ENCODE measurements around the gene POC1B.

Gene POC1B

DNA sequence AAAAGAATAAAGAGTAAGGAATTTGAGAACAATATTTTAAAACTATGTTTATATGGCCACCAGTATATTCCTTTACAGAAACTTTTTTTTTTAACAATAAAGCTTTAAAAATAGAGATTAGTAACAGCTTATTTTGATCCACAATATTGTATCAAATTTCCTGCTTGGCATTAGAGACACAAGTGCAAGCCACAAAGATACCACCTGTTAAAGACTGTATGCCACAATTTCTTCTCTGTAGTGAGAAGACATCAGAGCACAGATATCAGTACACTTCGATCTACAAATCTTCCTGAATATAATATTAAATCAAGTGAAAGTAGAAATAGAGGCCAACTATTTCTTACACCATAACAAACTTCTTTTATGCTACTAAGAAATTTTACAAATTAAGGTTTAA lies 69.3 kb downstream of the POC1B start:
- WGBS (ENCODE audit: extremely low coverage, insufficient coverage, low lambda C conversion rate) = no CpG with 5 or more reads among the region's 1 CpG
- H4K5ac ChIP-seq (ENCODE audit: low read length) = no peak overlapping the region
- peaks cover 10% of the 10 kb centered on the region for H3K4me1 ChIP-seq (ENCODE audit: control insufficient read depth, low read depth, low read length)

DNA sequence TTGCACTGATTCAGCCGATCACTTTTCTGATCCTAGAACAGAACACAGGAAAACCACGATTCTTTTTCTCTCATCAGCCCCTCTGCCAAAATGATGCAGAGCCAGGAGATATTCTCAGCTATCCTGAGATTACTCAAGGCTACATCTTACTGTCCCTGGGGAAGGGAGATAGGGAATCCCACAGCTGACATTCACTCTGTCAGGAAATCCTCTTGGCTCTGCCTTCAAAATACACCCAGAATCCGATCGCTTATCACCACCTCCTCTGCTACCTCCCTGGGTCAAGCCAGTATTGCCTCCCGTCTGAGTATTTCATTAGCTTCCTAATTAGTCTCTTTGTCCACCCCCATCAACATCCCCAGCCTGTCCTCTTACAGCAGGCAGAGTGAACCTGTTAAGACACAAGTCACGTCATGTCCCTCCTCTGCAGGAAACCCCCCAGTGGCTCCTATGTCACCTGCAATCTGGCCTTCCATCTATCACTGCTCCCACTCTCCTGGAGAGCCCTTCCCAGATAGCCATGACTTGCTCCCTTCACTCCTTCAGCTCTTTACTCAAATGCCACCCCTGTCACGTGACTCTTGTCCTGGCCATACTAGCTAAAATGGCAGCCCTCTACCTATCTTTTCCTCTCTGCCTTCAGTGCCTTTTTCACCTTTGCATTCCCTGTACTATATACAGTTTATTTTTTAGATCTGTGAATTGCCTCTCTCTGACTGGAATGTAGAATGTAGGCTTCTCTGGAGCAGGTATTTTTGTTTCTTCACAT lies 71.6 kb downstream of the POC1B start:
- Histone ChIP-seq H3K27ac (ENCODE audit: low read depth, low read length) (peak overlapping the region; percentile 74), H3K36me3 (ENCODE audit: control insufficient read depth, insufficient read depth, low read length) (no peaks in the 10 kb centered on the region), H4K8ac (ENCODE audit: low read depth, low read length) (peak overlapping the region; percentile 42), H2BK120ac (ENCODE audit: low read depth, low read length) (no peak overlapping the region), H3K23ac (ENCODE audit: low read length) (no peak overlapping the region), H3K79me1 (ENCODE audit: low read length) (no peaks in the 10 kb centered on the region), H3K4me2 (ENCODE audit: low read length) (no peak overlapping the region), H2AK5ac (ENCODE audit: low read length) (no peak overlapping the region), H4K5ac (ENCODE audit: low read length) (no peak overlapping the region), H3K79me2 (ENCODE audit: control insufficient read depth, insufficient read depth, low read length) (no peaks in the 10 kb centered on the region), H3K56ac (ENCODE audit: low read length) (peak overlapping the region; percentile 38), H2BK5ac (ENCODE audit: low read length) (peak overlapping the region; percentile 53), H3K9ac (ENCODE audit: low read length) (peak overlapping the region; percentile 32), H3K18ac (ENCODE audit: low read length) (peak overlapping the region; percentile 80), H3K4me3 (ENCODE audit: low read length) (no peak overlapping the region), H2BK15ac (replicated peaks; ENCODE audit: low read depth) (peak overlapping the region; percentile 86), H3K4ac (ENCODE audit: low read depth, low read length) (peak overlapping the region; percentile 48), H3K4me1 (ENCODE audit: control insufficient read depth, low read depth, low read length) (peaks cover 9% of the 10 kb centered on the region), H3K27me3 (ENCODE audit: insufficient read depth, low read length, poor library complexity) (no peaks in the 10 kb centered on the region)
- DNase-seq = peak; percentile 94
- WGBS (ENCODE audit: extremely low coverage, insufficient coverage, low lambda C conversion rate) = no CpG with 5 or more reads among the region's 7 CpGs

More for the DNA sequence above, 69.3 kb downstream of the POC1B start:
- Histone ChIP-seq H3K4me3 (ENCODE audit: low read length) (no peak overlapping the region), H2BK15ac (replicated peaks; ENCODE audit: low read depth) (no peak overlapping the region), H3K27me3 (ENCODE audit: insufficient read depth, low read length, poor library complexity) (no peaks in the 10 kb centered on the region), H3K27ac (ENCODE audit: low read depth, low read length) (no peak overlapping the region), H2BK120ac (ENCODE audit: low read depth, low read length) (no peak overlapping the region), H3K9ac (ENCODE audit: low read length) (no peak overlapping the region), H3K56ac (ENCODE audit: low read length) (no peak overlapping the region), H3K79me2 (ENCODE audit: control insufficient read depth, insufficient read depth, low read length) (no peaks in the 10 kb centered on the region), H4K8ac (ENCODE audit: low read depth, low read length) (no peak overlapping the region), H3K79me1 (ENCODE audit: low read length) (no peaks in the 10 kb centered on the region), H3K18ac (ENCODE audit: low read length) (no peak overlapping the region), H3K4me2 (ENCODE audit: low read length) (no peak overlapping the region), H3K36me3 (ENCODE audit: control insufficient read depth, insufficient read depth, low read length) (no peaks in the 10 kb centered on the region), H3K4ac (ENCODE audit: low read depth, low read length) (no peak overlapping the region), H3K23ac (ENCODE audit: low read length) (no peak overlapping the region), H2BK5ac (ENCODE audit: low read length) (no peak overlapping the region), H2AK5ac (ENCODE audit: low read length) (no peak overlapping the region)
- DNase-seq = no peak

DNA sequence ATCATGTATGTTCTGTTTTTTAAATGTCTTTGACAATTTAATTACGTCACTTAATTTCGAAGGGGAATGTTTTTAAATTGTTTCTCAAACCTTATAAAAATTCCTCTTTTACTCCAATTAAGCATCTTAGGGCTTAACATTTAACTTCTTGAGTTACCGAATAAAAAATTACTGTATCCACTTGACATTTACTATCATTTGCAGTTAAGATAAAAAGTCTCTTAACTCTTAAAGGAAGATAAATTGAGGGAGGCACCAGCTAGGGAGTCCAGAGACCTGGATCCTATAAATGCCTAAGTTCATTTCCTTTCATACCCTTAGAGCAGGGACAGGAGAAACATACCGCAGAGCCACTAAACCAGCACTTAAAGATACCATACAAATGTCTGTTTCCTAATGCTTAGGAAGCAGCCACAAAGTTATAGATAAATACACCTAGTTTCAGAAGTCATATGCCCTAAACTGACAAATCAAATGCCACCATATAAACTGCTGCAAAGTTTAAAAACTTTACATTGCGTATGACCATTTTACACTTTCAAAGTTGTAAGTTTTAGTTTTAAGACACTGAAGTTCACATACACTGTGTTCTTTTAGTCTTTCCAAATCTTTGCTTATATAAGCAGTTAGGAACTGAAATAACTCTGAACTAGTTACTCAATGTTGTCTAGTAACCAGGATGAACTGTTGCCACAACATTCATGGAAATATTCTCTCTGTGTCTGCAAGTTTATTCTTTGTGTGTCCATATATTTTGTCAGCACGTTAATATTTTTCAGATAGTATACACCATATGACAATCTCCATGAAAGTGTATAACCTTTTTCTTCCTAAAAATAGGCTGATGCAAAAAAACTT lies 72.5 kb downstream of the POC1B start:
- H3K4ac ChIP-seq (ENCODE audit: low read depth, low read length) = no peak overlapping the region
- peak overlapping the region; percentile 66 for H3K56ac ChIP-seq (ENCODE audit: low read length)
- H3K18ac ChIP-seq (ENCODE audit: low read length) = peak overlapping the region; percentile 68
- H3K4me2 ChIP-seq (ENCODE audit: low read length) = no peak overlapping the region
- H3K36me3 ChIP-seq (ENCODE audit: control insufficient read depth, insufficient read depth, low read length) = no peaks in the 10 kb centered on the region
- H2BK120ac ChIP-seq (ENCODE audit: low read depth, low read length) = no peak overlapping the region
- H3K79me1 ChIP-seq (ENCODE audit: low read length) = no peaks in the 10 kb centered on the region
- no peak overlapping the region for H2AK5ac ChIP-seq (ENCODE audit: low read length)
- H3K27ac ChIP-seq (ENCODE audit: low read depth, low read length) = peak overlapping the region; percentile 74
- no peak overlapping the region for H3K9ac ChIP-seq (ENCODE audit: low read length)
- no peak overlapping the region for H4K5ac ChIP-seq (ENCODE audit: low read length)
- H3K23ac ChIP-seq (ENCODE audit: low read length) = no peak overlapping the region
- H2BK5ac ChIP-seq (ENCODE audit: low read length) = peak overlapping the region; percentile 27
- no peak overlapping the region for H3K4me3 ChIP-seq (ENCODE audit: low read length)
- no peaks in the 10 kb centered on the region for H3K79me2 ChIP-seq (ENCODE audit: control insufficient read depth, insufficient read depth, low read length)
- peaks cover 9% of the 10 kb centered on the region for H3K4me1 ChIP-seq (ENCODE audit: control insufficient read depth, low read depth, low read length)
- DNase-seq = peak; percentile 56
- H4K8ac ChIP-seq (ENCODE audit: low read depth, low read length) = no peak overlapping the region
- WGBS (ENCODE audit: extremely low coverage, insufficient coverage, low lambda C conversion rate) = no CpG with 5 or more reads among the region's 6 CpGs
- no peaks in the 10 kb centered on the region for H3K27me3 ChIP-seq (ENCODE audit: insufficient read depth, low read length, poor library complexity)
- H2BK15ac ChIP-seq (replicated peaks; ENCODE audit: low read depth) = peak overlapping the region; percentile 86

DNA sequence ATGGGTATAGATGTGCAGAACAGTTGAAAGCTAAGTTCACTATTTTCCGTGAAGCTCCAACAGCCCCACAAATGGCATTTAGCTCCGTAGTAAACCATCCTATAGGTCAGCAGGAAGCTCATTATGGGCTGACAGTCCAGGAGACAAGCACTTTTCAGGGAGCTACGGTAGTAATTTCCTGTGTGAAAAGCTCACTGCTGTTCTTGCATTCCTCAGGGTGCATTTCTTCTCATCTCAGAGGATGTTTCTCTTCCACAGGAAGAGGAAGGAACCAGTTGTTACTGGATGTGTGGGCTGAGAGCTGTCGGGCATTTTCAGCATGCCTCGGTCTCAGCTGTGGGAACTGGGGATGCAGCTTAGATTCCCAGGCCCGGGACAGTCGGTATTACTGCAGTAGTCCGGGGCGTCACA lies 74.0 kb downstream of the POC1B start:
- peak; percentile 99 for DNase-seq
- Histone ChIP-seq H3K18ac (ENCODE audit: low read length) (peak overlapping the region; percentile 87), H3K27ac (ENCODE audit: low read depth, low read length) (peak overlapping the region; percentile 93), H3K79me1 (ENCODE audit: low read length) (no peaks in the 10 kb centered on the region), H2BK15ac (replicated peaks; ENCODE audit: low read depth) (no peak overlapping the region), H3K4me1 (ENCODE audit: control insufficient read depth, low read depth, low read length) (peaks cover 9% of the 10 kb centered on the region), H3K23ac (ENCODE audit: low read length) (no peak overlapping the region), H3K27me3 (ENCODE audit: insufficient read depth, low read length, poor library complexity) (no peaks in the 10 kb centered on the region), H4K8ac (ENCODE audit: low read depth, low read length) (no peak overlapping the region), H2AK5ac (ENCODE audit: low read length) (no peak overlapping the region), H2BK120ac (ENCODE audit: low read depth, low read length) (no peak overlapping the region), H3K9ac (ENCODE audit: low read length) (no peak overlapping the region), H3K36me3 (ENCODE audit: control insufficient read depth, insufficient read depth, low read length) (no peaks in the 10 kb centered on the region), H3K4ac (ENCODE audit: low read depth, low read length) (no peak overlapping the region), H3K79me2 (ENCODE audit: control insufficient read depth, insufficient read depth, low read length) (no peaks in the 10 kb centered on the region), H3K56ac (ENCODE audit: low read length) (peak overlapping the region; percentile 49), H3K4me3 (ENCODE audit: low read length) (no peak overlapping the region), H3K4me2 (ENCODE audit: low read length) (no peak overlapping the region), H4K5ac (ENCODE audit: low read length) (no peak overlapping the region), H2BK5ac (ENCODE audit: low read length) (peak overlapping the region; percentile 89)
- WGBS (ENCODE audit: extremely low coverage, insufficient coverage, low lambda C conversion rate) = no CpG with 5 or more reads among the region's 9 CpGs

DNA sequence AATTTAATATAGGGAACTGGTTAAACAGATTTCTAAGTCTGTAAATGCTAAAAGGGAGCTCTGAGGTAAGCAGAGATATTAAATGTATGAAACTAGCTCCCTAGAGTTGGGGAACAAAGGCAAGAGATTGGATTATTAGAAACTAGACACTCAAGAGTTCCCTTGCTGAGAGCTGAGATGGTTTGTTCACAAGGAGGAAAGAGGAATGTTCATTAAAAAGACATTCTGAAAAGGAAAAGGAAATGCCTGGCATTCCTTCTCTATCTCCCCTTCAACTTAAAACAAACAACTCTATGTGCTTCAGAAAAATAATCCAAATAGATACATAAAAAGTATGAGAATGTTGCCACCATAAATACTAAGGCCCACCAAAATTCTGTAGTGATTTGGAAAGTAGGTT lies 74.9 kb downstream of the POC1B start:
- no peak overlapping the region for H3K4ac ChIP-seq (ENCODE audit: low read depth, low read length)
- H4K5ac ChIP-seq (ENCODE audit: low read length) = no peak overlapping the region
- H3K27me3 ChIP-seq (ENCODE audit: insufficient read depth, low read length, poor library complexity) = no peaks in the 10 kb centered on the region
- H3K36me3 ChIP-seq (ENCODE audit: control insufficient read depth, insufficient read depth, low read length) = no peaks in the 10 kb centered on the region
- H2BK120ac ChIP-seq (ENCODE audit: low read depth, low read length) = no peak overlapping the region
- H4K8ac ChIP-seq (ENCODE audit: low read depth, low read length) = no peak overlapping the region
- H3K23ac ChIP-seq (ENCODE audit: low read length) = no peak overlapping the region
- no peak overlapping the region for H3K56ac ChIP-seq (ENCODE audit: low read length)
- no peak overlapping the region for H3K9ac ChIP-seq (ENCODE audit: low read length)
- DNase-seq = peak; percentile 89
- no peaks in the 10 kb centered on the region for H3K79me1 ChIP-seq (ENCODE audit: low read length)
- H3K4me3 ChIP-seq (ENCODE audit: low read length) = no peak overlapping the region
- no peak overlapping the region for H2BK15ac ChIP-seq (replicated peaks; ENCODE audit: low read depth)
- H2AK5ac ChIP-seq (ENCODE audit: low read length) = no peak overlapping the region
- H3K79me2 ChIP-seq (ENCODE audit: control insufficient read depth, insufficient read depth, low read length) = no peaks in the 10 kb centered on the region
- H2BK5ac ChIP-seq (ENCODE audit: low read length) = no peak overlapping the region
- H3K4me1 ChIP-seq (ENCODE audit: control insufficient read depth, low read depth, low read length) = peaks cover 9% of the 10 kb centered on the region
- no peak overlapping the region for H3K4me2 ChIP-seq (ENCODE audit: low read length)
- no peak overlapping the region for H3K18ac ChIP-seq (ENCODE audit: low read length)
- peak overlapping the region; percentile 65 for H3K27ac ChIP-seq (ENCODE audit: low read depth, low read length)
